HG03575 (cell line): ENCODE results near the gene CTPS1.

ENCODE experiments used
- ATAC-seq: cut with Tn5 transposase; IDR thresholded peaks from one replicate; pipeline ENCODE4 v1.9.1; 2021; ENCODE audit not compliant: unreplicated experiment, insufficient number of reproducible peaks, low FRiP score; ENCODE audit errors: extremely low read depth

Gene CTPS1

DNA sequence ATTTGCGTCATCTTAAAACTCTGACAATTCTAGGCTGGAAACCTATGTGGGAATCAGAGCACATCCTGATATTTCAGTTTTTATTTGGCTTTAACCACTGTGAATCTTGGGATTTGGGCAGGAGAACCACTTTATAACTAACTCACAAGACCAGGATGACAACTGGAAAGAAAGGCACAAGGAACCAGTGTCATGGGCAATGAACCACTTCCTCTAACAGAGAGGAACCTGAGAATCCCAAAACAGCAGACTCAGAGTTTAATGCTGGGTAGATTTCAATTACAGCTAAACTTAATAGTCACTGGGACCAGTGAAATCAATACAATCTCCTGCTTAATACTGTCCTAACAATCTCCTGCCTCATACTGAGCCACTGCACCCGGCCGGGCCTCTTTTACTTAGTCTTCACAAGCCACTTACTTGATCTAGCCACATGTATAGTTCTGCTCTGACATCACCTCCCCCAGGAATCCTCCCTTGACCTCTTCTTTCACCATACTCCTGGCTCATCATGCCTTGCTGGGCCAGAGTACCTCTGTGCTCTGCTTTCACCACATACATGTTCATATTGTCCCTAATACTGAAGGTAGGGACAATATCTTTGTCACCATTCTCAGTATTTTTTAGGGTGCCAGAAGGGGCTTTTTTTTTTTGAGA is 62.2 kb downstream of the CTPS1 start:
- no peak for ATAC-seq

DNA sequence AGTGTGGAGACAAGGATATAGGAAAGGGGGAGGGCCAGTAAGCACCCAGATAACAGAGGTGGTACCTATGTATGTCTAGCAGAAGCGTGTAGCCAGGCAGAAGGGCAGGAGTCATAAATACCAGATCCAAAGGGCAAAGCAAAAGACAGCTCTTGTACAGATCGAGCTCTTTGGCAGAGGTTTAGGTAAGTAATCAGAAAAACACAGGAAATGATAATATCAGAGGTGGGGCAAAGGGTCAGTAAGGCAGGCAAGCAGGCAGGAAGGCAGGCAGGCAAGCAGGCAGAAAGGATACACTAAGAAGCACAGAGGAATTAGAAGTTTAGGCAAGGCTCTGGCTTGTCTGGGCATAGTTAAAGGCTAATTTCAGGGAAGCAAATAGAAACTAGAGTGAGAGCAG is 64.7 kb downstream of the CTPS1 start:
- ATAC-seq: no peak

DNA sequence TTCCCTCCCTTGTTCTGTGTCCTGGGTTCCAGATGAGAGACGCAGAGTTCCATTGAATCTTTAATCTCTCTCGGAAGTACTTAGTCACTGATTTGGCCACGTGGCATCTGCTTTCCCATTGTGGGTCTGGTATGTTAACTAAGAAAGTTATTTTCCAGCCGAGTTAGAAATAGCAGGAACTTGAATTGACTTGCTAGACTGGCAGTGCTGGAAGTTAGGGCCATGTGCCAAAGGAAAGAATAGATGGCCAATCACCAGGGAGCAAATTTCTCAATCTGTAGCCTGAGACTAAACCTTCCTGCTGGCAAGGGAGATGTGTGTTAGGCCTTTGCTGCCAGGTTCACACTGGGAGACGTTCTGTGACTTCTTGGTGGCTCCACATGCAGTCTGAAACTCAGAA is 66.2 kb downstream of the CTPS1 start:
- no peak for ATAC-seq

DNA sequence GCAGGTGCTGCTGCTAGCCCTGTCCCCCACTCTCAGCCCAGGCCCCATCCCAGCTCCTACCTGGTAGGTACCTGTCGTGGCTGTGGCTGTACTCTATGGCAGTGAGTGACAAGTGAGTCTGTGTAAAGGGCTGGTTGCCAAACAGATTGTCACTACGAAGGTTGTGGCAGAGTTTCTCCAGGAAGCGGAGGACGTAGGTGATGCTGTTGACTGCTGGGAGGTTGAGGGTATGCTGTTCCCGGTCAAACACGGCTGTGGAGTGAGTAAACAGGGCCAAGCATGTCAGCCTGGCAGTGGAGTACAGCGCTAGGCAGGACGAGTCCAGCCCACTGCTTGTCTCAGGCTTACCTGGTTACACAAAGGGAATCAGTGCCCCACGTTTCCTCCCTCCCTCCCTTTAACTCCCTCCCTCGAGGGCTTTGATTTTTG is 66.9 kb downstream of the CTPS1 start:
- no peak for ATAC-seq

DNA sequence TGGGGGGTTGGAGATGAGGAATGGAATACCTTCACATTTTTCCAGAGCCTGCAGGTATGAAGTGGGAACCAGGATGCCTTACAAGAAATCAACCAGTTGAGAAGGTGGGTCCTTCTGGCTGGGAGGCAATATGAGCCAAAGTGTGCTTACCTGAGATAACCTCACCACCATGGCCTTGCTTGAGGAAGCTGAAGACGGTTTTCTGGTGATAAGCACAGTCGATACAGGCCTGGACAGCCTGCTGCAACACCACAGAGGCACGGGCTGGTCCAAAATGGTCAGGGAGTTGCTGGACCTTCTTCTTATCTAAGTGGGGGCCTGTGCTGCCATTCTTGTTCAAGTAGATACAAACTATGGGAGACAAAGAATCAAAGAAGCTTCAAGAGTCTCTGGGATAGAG is 69.0 kb downstream of the CTPS1 start:
- no peak for ATAC-seq

DNA sequence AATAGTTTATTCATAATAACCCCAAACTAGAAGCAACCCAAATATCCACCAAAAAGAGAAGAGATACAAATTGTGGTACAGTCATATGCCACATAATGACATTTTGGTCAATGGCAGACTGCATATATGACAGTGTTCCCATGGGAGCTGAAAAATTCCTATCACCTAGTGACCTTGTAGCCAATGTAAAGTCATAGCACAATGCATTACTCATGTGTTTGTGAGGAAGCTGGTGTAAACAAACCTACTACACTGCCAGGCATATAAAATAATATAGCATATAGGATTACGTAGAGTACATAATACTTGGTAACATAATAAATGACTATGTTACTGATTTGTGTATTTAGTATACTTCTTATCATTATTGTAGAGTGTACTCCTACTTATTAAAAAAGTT is 71.5 kb downstream of the CTPS1 start:
- ATAC-seq: no peak

DNA sequence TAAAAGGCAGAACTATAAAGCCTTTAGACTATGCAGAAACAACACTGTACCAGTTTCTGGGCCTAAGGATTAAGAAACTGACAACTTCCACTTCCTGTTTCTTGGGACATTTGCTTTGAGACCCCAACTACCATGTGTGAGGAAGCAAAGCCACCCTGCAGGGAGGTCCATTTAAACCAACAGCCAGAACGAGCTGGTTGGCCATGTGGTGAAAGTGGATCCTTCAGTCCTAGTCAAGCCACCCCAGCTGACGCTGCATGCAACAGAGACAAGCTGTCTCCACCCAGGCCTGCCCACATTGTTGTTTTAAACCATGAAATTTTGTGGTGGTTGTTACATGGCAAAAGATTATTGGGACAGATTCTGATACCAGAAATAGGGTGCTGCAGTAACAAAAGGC is 73.8 kb downstream of the CTPS1 start:
- ATAC-seq: no peak

DNA sequence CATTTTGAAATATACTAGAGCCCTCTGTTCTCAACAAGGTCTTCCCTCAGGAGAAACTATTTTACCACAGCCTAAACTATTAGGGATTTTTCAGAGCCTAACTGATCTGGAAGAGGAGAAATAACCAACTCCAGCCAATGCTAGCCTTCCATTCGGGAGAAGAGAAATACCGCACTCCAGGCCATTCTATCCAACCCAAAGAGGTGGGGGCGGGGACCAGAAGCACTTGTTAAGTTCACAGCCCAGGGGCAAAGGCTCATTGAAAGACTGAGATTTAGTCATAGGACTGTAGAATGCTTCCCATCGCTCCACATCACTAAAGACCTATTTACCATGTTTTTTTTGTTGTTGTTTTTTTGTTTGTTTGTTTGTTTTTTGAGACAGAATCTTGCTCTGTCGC is 77.4 kb downstream of the CTPS1 start:
- no peak for ATAC-seq
